GM12878 (cell line): Measurements from ENCODE around the gene SYT1. TPM values are rescaled to one million over a fixed set of nuclear protein-coding genes. Genes with fewer than 3 reads are reported as not detected.

Source experiments
- ATF2 ChIP-seq: IDR thresholded peaks from 2 replicates; pipeline ENCODE4 v1.6.1; 2012; ENCODE audit warnings: low read length, inconsistent platforms
- BRCA1 ChIP-seq: IDR thresholded peaks from 2 replicates; pipeline ENCODE4 v1.6.1; 2011; ENCODE audit warnings: low read depth, low read length, improper control_type of control experiment
- CBFB ChIP-seq: IDR thresholded peaks from 2 replicates; pipeline ENCODE4 v1.6.1; 2016; ENCODE audit warnings: antibody characterized with exemption, low read depth
- CREM ChIP-seq: IDR thresholded peaks from 2 replicates; pipeline ENCODE4 v1.6.1; 2014; ENCODE audit warnings: antibody characterized with exemption, low read depth
- CUX1 ChIP-seq: IDR thresholded peaks from 2 replicates; pipeline ENCODE4 v1.6.1; 2012; ENCODE audit warnings: improper control_type of control experiment, low read depth, low read length; ENCODE audit not compliant: insufficient replicate concordance
- HDGF ChIP-seq: fragments of 450-650 bp; IDR thresholded peaks from 2 replicates; pipeline ENCODE4 v1.6.1; 2016; ENCODE audit warnings: antibody characterized with exemption
- HSF1 ChIP-seq: fragments of 150-350 bp; IDR thresholded peaks from 2 replicates; pipeline ENCODE4 v1.6.1; 2014; ENCODE audit warnings: mild to moderate bottlenecking, low read depth, low read length
- KDM1A ChIP-seq: fragments of 200-600 bp; sonication (generic); IDR thresholded peaks from 2 replicates; pipeline ENCODE4 v1.6.1; 2016; ENCODE audit warnings: borderline replicate concordance
- MLLT1 ChIP-seq: fragments of 450-650 bp; IDR thresholded peaks from 2 replicates; pipeline ENCODE4 v1.6.1; 2016; ENCODE audit warnings: mild to moderate bottlenecking
- PRDM15 ChIP-seq: fragments of 450-650 bp; formaldehyde crosslinking; IDR thresholded peaks from 2 replicates; pipeline ENCODE4 v1.4.0; 2020; ENCODE audit warnings: mild to moderate bottlenecking, moderate library complexity
- SKIL ChIP-seq: fragments of 450-650 bp; IDR thresholded peaks from 2 replicates; pipeline ENCODE4 v1.6.1; 2017; ENCODE audit warnings: mild to moderate bottlenecking, low read depth, inconsistent platforms; ENCODE audit not compliant: poor library complexity, severe bottlenecking
- SPI1 ChIP-seq: IDR thresholded peaks from 2 replicates; pipeline ENCODE4 v1.6.1; 2011; ENCODE audit warnings: low read depth, mild to moderate bottlenecking, low read length, moderate library complexity, borderline replicate concordance; ENCODE audit not compliant: insufficient read depth
- YBX1 ChIP-seq: fragments of 450-650 bp; IDR thresholded peaks from 2 replicates; pipeline ENCODE4 v1.6.1; 2016; ENCODE audit warnings: antibody characterized with exemption
- polyA plus RNA-seq, 11 experiments: library from polyadenylated mRNA; depleted of rRNA in 4 of 11; unstranded in 6 of 11; stranded (reverse) in 5 of 11; fragments of >200 nt; fragmentation: Nextera tagmentation in 4 of 11; fragmentation: Illumina TruSeq in 1 of 11; extraction: Ambion mirVana in 4 of 11; extraction: Trizol in 1 of 11; gene quantifications; 1 replicate in 1 of 11; 2 replicates in 10 of 11; pipeline versions ENCODE4 v1.2.1 to v1.2.3, GENCODE V29; 2011 to 2016; ENCODE audit warnings: inconsistent platforms in 2 of 11, missing spikeins in 2 of 11, low read depth in 1 of 11
- total RNA-seq, 4 experiments: library from RNA; depleted of rRNA in 3 of 4; stranded (reverse); fragments of >200 nt in 3 of 4; fragmentation: Illumina TruSeq in 1 of 4; extraction: Trizol in 1 of 4; gene quantifications; 2 replicates each; pipeline versions ENCODE4 v1.2.1 to v1.2.3, GENCODE V29; 2013 to 2021

The SYT1 gene
- total and polyA plus RNA-seq, 10 of the 15 experiments (the other 5 are each of a cell fraction or from before 2014, with no cell fraction given): 0.10 to 0.28 TPM; not detected in 8

GRCh38 chr12:79295572-79295971, 431.0 kb downstream of the SYT1 start (continued):
- TF ChIP-seq MLLT1: no peak
- no peak for TF ChIP-seq BRCA1
- no peak for TF ChIP-seq YBX1
- TF ChIP-seq PRDM15 (CRISPR knock-in tag): no peak
- TF ChIP-seq ATF2: no peak
- TF ChIP-seq SKIL: no peak
- no peak for TF ChIP-seq CBFB
- TF ChIP-seq HDGF: no peak
- TF ChIP-seq HSF1: no peak
- no peak for TF ChIP-seq CREM
- TF ChIP-seq CUX1: no peak
- TF ChIP-seq KDM1A: no peak
- no peak for TF ChIP-seq SPI1
